22Rv1 (cell line): Measurements from ENCODE around the gene ULK4.

Experiments used
- CTCF ChIP-seq: fragments of 450-650 bp; IDR thresholded peaks from 2 replicates; pipeline ENCODE4 v1.5.1; 2017; ENCODE audit warnings: mild to moderate bottlenecking
- ZFX ChIP-seq: fragments of 450-650 bp; IDR thresholded peaks from 2 replicates; pipeline ENCODE4 v1.6.1; 2017; ENCODE audit warnings: antibody characterized with exemption, borderline replicate concordance

- TF ChIP-seq CTCF = no peak
- TF ChIP-seq ZFX = no peak
These were observed 368.1 kb downstream of the ULK4 start for GRCh38 chr3:41593774-41594173.
